Stimulated activated CD8-positive, alpha-beta memory T cell treated with anti-CD3 and anti-CD28 coated beads, Interleukin-12 subunit alpha, Interleukin-12 subunit beta, amount 100 ng/mL, for 1 hour (primary cell): ENCODE measurements around the gene C1GALT1.
"Not testable (repeated sequence)": the region's sequence is repeated elsewhere in the genome, so short reads cannot be mapped to it uniquely, and the experiment has no call there.

Experiments
- DNase-seq: peaks from one replicate; pipeline ENCODE4 v3.0.0-alpha.2; 2020; ENCODE audit warnings: low read depth

The C1GALT1 gene

DNA sequence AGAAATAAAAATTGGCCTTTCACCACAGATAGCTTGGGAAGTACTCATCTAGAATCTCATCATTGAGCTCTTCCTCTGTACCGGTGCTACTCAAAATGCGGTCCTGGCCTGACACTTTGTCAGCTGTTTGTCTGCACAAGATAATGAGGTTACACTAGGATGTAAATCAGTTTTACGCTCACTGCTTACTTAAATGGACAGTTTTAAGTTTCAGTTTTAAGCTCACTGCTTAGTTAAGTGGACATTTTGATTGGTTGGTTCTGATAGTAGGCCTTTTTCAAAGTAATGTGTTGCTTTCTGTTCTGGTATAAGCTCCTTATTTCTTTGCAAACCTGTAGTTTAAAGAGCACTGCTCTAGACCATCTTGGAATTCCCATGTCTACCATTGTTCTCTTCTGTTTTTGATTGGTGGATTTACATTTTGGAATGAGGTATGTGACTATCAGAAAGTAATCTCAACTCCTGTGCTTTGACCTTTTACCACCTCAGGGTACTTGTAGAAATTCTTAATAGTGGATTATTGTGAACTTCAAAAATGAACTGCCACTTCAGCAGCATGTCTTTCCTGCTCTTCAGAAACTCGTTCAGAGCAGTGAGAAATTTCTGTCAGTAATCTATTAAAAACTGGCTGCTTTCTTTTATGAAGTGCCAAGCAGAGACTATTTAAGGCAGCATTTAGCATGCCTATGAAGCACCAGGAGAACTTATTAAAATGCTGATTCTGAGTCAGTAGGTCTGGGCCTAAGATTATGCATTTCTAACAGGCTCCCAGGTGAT is 55.0 kb downstream of the C1GALT1 start:
- no peak for DNase-seq

GRCh38 chr7:7237978-7238267 is 55.6 kb downstream of the C1GALT1 start:
- DNase-seq = no peak

DNA sequence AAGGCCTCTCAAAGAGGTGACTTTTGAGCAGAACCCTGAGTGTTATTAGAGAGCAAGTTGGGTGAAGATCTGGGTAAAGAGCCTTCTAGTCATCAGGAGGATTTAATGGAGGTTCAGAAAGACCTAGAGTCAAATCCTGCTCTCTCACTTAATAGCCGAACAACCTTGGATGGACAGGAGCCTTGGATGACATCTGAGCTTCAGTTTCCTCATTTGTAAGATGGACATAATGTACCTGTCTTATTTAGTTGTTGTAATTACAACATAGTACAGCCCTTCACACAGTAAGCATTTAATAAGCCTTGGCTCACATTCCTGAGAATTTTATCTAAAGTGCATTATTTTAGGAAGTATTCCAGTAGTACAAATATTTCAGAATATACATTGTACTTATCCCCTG is 57.0 kb downstream of the C1GALT1 start:
- no peak for DNase-seq

DNA sequence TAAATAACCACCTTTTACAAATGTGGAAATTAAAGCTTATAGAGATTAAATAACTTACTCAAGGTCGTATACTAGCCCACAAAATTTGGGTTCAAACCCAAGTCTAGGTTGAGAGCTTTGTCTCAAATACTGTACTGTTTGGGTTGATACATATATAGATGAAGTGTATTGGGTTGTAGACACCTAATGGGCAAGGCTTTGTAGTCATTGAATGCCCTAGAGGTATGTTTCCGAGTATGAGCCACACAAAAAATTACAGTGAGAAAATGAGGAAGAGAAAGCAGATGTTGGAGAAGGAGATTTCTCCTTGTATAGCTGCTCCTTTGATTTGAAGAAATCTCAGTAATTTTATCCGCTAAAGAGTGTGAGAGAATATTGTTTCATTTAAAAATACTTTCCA is 60.6 kb downstream of the C1GALT1 start:
- DNase-seq = no peak

- not testable (repeated sequence) for DNase-seq
These were observed 62.9 kb downstream of the C1GALT1 start for GRCh38 chr7:7245233-7245632.

DNA sequence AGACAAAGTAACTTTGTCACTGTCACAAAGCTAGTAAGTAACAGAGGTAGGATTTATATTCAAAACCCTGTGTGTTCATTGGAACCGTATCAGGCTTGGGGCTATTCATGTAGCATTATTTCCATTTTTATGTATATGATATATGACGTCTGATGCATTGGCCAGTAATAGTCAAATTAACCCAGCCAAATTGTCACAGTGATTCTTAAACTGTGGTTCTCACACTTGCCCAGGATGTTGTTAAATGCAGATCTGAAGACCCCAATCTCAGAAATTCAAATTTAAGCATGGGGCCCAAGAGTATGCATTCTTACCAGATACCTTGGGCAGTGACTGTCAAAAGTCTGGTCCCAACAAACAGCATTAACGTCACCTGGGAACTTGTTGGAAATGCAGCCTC is 63.9 kb downstream of the C1GALT1 start:
- DNase-seq = no peak

DNA sequence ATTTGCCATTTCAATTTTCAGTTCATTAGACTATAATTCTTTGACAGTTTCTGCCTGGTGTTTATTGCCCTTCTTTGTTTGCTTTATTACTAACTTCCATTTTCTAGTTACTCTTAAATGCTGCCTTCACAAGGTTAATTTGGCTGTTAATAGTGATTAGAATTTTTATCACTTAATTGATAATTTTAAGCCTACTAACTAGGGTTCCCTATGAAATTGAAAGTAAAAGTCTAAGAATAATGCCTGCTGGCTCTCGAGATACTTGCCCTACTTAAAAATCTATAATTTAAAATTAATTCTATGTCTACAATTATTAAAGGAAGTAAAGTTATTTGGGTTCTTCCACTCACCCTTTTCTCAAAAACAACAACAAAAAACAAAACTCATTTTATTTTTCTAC is 65.3 kb downstream of the C1GALT1 start:
- DNase-seq = no peak

GRCh38 chr7:7249814-7250213 is 67.5 kb downstream of the C1GALT1 start:
- DNase-seq = no peak

GRCh38 chr7:7251742-7252141 is 69.4 kb downstream of the C1GALT1 start:
- DNase-seq = no peak

- DNase-seq = no peak
These were observed 72.0 kb downstream of the C1GALT1 start for GRCh38 chr7:7254319-7254718.

GRCh38 chr7:7254908-7255307 is 72.6 kb downstream of the C1GALT1 start:
- DNase-seq = no peak

DNA sequence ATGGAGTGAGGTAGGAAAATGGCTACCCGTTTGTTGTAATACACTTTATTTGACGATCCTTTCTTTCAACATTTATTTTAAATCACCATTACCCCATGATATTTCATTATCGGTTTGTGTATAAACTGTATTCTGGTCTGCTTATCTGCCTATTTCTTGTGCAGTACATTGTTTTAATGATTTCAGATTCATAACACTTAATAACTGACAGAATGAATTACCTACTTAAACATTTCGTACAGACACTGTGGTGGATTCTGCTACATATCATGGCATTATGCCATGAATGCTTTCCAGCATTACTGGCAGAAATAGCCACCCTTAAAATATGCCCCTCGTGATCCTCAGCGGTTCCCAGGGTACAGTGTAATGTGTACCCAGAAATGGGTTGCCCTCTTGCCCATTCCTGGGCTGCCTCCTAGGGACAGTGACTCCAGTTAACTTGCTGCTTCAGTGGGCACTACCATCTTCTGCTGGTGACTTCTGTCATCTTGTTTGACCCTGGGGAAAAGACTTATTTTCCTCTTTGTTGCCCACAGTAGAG is 74.5 kb downstream of the C1GALT1 start:
- DNase-seq = no peak

GRCh38 chr7:7257899-7258692 is 75.8 kb downstream of the C1GALT1 start:
- DNase-seq = no peak

- DNase-seq = no peak
These were observed 79.5 kb downstream of the C1GALT1 start for GRCh38 chr7:7261863-7262262.

DNA sequence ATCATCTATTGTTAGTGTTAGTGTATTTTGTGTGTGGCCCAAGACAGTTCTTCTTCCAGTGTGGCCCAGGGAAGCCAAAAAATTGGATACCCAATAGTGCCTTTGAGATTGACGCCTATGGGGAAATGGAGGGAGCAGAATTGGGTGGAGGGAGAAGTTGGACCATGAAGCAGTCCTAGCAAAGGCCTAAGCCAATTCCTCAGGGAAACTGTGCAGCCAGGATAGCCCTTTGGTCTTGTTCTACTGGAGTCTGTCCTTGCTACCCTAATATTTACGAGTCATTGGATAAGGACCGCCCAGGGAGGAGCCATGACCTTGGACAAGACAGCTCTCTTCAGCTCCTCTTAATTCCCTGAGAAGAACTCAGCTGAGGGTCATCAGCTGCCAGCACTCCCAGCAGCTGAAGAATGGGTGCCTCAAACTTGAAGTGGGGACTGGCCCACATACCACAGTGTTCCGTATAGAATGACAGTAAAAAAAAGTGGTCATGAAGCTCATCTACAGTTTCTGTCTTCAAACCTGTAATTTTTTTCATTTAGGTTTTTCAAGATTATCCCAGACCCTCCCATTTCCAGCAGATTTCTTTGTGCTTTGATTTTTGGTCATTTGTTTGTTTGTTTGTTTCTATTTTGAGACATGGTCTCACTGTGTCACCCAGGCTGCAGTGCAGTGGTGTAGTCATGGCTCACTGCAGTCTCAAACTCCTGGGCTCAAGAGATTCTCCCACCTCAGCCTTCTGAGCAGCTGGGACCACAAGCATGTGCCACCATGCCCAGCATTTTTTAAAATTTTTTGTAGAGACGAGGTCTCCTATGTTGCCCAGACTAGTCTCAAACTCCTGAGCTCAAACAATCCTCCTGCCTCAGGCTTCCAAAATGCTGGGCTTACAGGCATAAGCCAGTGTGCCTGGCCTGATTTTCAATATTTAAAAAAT is 81.2 kb downstream of the C1GALT1 start:
- DNase-seq = no peak

DNA sequence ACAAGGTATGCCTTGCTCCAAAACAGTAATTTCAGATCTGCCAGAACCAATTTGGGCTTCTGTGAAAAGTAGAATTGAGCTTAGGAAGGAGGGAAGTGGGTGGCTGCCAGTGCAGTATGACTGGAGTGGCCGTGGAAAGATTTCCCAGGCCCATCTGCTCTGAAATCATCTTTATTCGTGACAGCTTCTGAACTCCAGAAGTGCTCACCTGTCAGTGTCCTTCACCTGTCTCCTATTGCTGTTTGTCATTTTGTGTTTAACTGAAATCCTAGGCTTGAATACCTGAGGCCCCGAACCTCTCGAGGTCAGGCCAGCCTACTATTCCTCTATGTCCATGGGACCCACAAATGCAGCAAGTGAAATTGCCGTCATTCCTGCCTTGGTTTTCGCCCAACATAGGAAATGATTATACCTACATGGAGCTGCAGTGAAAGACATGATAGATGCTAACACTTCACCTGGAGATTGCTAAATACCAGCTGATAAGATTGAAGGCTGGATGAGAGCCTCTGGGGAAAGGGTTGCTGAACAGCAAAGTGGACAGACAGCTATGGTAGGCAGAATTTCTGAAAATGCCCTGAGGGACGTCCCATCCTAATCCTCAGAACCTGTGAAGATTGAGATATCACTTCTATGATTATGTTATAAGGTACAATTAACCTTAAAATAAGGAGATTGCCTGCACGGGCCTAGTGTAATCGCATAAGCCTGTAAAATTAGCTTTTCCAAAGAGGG is 82.1 kb downstream of the C1GALT1 start:
- no peak for DNase-seq

DNA sequence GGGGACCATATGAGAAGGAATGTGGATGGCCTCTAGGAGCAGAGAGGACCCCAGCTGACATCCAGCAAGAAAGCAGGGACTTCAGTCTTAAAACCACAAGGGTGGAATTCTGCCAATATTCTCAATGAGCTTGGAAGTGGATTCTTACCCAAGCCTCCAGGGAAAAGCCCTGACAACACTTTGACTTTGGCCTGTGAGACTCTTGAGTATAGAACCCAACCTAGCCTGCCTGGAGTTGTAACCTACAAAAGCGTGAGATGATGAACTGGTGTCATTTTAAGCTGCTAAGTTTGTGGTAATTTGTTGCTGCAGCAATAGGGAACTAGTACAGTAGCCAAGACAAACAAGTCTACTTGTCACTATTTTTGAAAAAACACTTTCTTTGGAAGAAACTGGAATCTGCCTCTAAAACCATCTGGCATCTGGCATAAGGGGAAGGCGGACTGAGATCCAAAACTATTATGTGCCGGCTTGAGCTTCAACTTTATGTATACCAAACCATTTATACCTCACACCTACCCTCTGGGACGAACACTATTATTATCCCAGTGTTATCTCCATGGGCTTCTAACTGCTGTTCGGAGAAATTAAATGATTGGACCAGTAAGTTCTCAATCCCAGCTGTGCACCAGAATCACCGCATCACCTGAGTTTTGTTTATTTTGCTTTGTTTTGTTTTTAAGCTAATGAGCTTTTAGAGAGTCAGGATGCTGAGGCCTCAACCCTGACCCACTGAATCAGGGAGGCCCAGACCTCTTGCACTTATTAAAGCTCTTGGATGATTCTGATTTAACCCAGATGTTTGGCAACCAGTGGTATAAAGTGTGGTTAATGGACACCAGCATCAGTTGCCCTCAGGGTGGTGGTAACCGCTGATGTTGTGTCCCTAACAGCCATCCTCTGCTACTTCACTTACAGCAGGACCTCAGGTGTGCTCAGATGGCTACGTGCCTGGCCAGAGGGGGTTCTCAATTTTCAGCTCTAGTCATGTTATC is 83.0 kb downstream of the C1GALT1 start:
- DNase-seq = no peak

DNA sequence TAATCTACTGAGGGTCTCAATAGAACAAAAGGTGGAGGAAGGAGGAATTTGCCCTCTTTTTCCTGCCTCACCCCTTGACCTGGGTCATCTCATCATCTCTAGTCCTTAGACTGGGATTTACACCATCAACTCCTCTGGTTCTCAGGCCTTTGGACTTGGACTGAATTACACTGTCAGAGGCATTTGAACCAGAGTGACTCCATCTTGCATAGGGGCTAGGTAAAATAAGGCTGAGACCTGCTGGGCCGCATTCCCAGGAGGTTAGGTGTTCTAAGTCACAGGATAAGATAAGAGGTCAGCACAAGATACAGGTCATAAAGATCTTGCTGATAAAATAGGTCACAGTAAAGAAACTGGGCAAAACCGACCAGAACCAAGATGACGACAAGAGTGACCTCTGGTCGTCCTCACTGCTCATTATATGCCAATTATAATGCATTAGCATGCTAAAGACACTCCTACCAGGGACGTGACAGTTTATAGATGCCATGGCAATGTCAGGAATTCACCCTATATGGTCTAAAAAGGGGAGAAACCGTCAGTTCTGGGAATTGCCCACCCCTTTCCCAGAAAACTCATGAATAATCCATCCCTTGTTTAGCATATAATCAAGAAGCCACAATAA is 84.0 kb downstream of the C1GALT1 start:
- no peak for DNase-seq

- DNase-seq = no peak
These were observed 88.9 kb downstream of the C1GALT1 start for GRCh38 chr7:7271094-7271874.
